ENCODE results near the gene DIAPH1.

DIAPH1 gene

GRCh38 chr5:141639357-141640050 lies 20.7 kb upstream of the DIAPH1 start:
- DNase-seq (ENCODE audit: low read depth): no peak

DNA sequence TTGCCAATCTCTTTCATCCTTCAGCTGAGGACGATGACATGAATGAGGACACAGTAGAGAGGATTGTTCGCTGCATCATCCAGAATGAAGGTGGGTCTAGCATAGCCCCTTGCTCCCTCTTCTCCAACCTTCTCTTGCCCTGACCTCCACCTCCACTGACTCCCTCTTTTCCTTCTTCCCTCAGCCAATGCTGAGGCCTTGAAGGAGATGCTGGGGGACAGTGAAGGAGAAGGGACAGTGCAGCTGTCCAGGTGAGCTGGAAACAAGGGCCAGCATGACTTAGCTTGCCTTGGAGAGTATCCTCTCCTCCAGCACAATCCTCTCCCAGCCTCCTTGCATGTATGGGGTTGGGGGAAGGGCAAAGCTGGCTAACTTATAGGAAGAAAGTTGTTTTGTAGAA lies 20.0 kb upstream of the DIAPH1 start:
- DNase-seq (ENCODE audit: low read depth): no peak

GRCh38 chr5:141637767-141638419 lies 19.1 kb upstream of the DIAPH1 start:
- peak; percentile 49 for DNase-seq (ENCODE audit: low read depth)

GRCh38 chr5:141637123-141637766 lies 18.4 kb upstream of the DIAPH1 start:
- DNase-seq (ENCODE audit: low read depth): no peak

GRCh38 chr5:141636413-141637122 lies 17.8 kb upstream of the DIAPH1 start, which contains the start of the genes HDAC3 and RELL2:
Gene HDAC3 (minus strand): TSS chr5:141636849. CDS start chr5:141636790, 59 bp downstream.
Gene RELL2 (plus strand): TSS chr5:141636997. CDS start chr5:141638226, 1,229 bp downstream.
- DNase-seq (ENCODE audit: low read depth): peak; percentile 77

- DNase-seq (ENCODE audit: low read depth): no peak
Measured at GRCh38 chr5:141636106-141636412, 17.3 kb upstream of the DIAPH1 start.

- no peak for DNase-seq (ENCODE audit: low read depth)
Measured at GRCh38 chr5:141635646-141636045, 16.8 kb upstream of the DIAPH1 start.

- DNase-seq (ENCODE audit: low read depth): no peak
Measured at GRCh38 chr5:141634720-141635119, 15.9 kb upstream of the DIAPH1 start.

- DNase-seq (ENCODE audit: low read depth): no peak
Measured at GRCh38 chr5:141633871-141634561, 15.2 kb upstream of the DIAPH1 start.

DNA sequence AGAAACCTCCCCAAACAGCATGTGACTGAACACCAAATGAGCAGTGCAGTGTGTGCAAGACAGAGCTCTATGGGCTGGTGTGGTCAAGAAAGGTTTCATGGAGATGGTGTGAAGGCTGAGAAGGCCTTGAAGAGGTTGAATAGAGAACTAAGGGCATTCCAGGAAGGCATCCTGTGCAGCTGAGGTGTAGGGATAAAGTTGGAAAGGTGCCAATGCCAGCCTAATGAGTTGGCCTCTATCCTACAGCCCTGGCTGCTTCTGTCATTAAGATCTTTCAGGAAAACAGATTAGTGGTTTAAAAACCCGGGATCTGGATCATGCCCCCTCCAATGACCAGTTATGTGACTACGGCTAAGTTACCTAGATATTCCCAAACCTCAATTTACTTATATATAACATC lies 13.8 kb upstream of the DIAPH1 start:
- no peak for DNase-seq (ENCODE audit: low read depth)

- no peak for DNase-seq (ENCODE audit: low read depth)
Measured at GRCh38 chr5:141630570-141631140, 11.9 kb upstream of the DIAPH1 start.

- DNase-seq (ENCODE audit: low read depth): peak; percentile 21
Measured at GRCh38 chr5:141628175-141628788, 9.5 kb upstream of the DIAPH1 start.

DNA sequence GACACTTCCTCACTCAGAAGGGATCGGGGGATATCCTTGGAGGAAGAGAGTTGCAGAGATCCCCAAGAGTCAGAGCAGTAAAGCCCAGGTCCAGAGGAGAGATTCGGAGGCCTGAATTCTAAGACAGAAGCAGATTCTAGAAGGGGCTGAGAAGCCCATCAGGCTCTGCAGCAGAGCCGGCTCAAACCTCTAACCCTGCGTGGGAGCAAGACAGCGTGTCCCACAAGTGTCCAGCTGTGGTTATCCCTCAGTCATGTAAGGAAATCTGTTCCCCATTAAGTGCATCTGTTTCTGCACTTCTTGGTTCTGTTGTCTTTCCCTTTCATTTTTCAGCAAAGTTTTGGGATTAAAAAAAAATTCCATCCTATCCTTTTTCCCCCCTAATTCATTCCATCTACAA lies 4.8 kb upstream of the DIAPH1 start:
- no peak for DNase-seq (ENCODE audit: low read depth)

GRCh38 chr5:141623186-141623585 lies 4.4 kb upstream of the DIAPH1 start:
- no peak for DNase-seq (ENCODE audit: low read depth)

GRCh38 chr5:141618030-141618803 lies 583 bp downstream of the DIAPH1 start:
- no peak for DNase-seq (ENCODE audit: low read depth)

DNA sequence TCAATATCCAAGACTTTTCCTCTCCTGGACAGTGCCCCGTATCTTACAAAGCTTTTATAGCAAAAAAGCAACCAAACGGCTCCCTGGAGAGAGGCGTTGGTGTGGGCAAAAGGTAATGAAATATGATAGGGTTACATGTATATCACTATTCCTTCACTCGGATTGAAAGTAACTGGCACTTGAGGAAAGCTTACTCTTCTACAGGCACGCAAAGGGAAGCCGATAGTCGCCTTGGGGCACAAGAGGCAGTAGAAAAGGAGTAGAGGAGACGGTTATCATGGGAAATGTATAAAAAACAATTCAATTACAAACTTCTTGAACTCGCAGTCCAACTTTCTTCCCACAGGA lies 1.1 kb downstream of the DIAPH1 start:
- DNase-seq (ENCODE audit: low read depth): no peak

- DNase-seq (ENCODE audit: low read depth): no peak
Measured at GRCh38 chr5:141617128-141617527, 1.7 kb downstream of the DIAPH1 start.

DNA sequence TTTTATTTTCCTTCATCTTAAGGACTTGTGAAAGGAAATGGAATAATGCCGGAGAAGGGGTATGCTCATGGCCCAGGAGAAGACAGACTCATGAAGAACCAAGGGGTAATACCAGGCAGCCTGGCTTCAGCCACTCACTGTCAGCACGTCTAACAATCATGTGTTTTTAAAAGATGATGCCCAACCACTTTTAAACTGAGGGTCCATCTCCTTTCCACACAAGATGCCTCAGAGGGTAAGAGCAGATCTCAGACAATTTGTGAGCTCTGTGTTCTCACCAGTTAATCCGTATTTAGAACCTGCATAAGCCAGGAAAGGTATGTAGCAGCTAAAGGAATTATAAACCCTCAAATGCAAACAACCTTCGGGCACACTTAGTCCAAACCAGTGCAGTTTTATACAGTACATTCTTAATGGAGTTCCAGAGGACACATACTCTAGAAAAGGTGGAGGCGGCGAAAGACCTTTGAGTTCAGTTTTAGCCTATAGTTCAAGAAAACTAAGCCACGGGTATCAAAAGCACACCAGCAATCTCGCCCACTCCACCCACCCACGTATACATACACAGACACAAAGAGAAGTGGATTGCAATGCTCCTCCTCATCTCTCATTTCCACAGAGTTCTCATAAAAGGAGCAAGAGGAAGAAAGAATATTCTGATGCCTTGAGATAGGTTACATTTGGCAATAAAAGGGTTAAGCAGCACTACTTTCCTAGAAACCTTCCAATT lies 2.6 kb downstream of the DIAPH1 start:
- no peak for DNase-seq (ENCODE audit: low read depth)

DNA sequence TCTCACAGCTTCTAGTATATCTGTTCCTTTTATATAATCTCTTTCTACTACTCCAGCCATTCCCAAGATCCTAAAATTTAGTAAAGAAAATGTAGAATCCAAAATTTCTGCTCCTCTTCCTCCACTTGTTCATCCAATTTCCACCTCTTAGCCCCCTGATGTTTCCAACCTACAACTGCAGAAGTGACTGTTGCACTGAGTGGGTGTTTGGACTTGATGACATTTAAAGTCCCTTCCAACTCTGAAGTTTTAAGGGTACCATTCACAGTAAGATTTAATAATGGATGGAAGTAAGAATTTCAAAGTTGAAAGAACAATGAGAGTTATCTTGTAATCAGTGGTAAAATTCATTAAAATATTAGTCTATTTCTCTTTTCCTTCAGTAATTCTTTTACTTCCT lies 5.5 kb downstream of the DIAPH1 start:
- no peak for DNase-seq (ENCODE audit: low read depth)

GRCh38 chr5:141611289-141611688 lies 7.5 kb downstream of the DIAPH1 start:
- DNase-seq (ENCODE audit: low read depth): peak; percentile 35
